Activated T-cell treated with anti-CD3 and anti-CD28 coated beads for 48 hours (primary cell): ENCODE results near the gene RPRD1A.
A peak's percentile ranks its signal among the peaks of the same experiment; 100 is the strongest.
"Not testable (repeated sequence)": the region's sequence is repeated elsewhere in the genome, so short reads cannot be mapped to it uniquely, and the experiment has no call there.

Experiments
- DNase-seq: peaks from one replicate; pipeline ENCODE4 v3.0.0-alpha.2; 2020; ENCODE audit warnings: low read depth

The RPRD1A gene, protein sequence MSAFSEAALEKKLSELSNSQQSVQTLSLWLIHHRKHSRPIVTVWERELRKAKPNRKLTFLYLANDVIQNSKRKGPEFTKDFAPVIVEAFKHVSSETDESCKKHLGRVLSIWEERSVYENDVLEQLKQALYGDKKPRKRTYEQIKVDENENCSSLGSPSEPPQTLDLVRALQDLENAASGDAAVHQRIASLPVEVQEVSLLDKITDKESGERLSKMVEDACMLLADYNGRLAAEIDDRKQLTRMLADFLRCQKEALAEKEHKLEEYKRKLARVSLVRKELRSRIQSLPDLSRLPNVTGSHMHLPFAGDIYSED

DNA sequence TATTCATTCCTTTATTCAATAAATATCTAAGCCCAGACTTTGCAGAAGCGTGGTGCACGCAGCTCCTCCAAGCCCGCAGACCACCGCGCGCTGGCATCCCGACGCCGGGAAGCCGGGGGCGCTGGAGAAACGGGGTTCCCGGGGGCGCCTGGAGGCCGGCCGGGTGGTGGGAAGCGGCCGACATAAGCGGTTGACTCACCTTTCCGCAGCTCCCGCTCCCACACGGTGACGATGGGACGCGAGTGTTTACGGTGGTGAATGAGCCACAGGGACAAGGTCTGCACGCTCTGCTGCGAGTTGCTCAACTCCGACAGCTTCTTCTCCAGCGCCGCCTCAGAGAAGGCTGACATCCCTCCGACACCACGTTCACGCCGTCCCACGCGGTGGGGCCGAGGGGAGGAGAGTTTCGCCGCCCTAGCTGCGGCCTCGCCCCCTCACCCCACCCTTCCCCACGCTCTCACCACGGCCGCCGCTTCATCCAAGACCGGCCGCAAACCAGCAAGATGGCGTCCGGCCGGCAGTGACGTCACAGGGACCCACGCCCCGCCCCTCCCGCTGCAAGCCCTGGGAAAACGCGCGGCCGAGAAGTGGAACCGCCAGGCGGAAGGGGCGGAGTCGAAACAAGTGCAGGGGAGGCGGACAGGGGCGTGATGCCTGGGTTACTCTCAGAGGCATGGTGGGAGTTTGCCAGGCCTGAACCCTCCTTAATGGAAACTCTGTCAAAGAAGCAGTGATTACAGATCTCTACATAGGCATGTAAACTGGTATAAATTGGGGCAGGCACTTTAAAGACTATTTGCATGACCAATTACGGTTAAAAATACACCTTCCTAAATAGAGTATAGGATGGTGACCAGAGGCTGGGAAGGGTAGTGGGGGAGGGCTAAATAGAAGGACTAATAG lies at the start of gene RPRD1A:
TSS of gene RPRD1A (minus strand) at position 505 of the 903 bp plus-strand sequence. CDS start at position 350, 155 bp downstream.
- peak; percentile 97 for DNase-seq

DNA sequence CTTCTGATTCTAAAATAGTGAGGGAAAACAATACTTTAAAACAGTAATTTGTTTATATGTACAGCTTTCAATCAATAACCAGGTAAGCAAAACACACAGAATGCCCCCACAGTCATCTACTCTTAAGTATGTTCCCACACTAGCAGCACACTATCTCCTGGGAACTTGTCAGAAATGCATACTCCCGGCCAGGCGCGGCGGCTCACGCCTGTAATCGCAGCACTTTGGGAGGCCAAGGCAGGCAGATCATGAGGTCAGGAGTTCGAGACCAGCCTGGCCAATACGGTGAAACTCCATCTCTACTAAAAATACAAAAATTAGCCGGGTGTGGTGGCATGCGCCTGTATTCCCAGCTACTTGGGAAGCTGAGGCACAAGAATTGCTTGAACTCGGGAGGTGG lies 49.4 kb upstream of the RPRD1A start:
- DNase-seq = not testable (repeated sequence)

DNA sequence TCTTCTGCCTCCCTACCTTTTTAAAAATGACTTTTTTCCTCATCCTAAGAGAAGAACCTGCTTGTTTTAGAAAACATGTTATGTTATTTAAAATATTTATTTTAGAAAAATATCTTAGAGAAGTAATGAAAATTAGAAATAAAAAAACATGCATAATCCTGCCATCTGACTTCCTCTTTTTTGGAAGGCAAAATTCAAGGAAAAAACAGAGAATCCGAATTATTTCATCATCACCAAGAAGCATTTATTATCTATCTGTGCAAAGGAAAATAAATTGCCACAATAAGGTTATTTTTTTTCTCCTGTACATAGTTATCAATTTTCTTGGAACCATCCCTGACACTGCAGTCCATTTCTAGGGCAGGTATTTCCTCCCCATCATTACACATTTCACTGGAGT lies 47.4 kb upstream of the RPRD1A start:
- DNase-seq = no peak

DNA sequence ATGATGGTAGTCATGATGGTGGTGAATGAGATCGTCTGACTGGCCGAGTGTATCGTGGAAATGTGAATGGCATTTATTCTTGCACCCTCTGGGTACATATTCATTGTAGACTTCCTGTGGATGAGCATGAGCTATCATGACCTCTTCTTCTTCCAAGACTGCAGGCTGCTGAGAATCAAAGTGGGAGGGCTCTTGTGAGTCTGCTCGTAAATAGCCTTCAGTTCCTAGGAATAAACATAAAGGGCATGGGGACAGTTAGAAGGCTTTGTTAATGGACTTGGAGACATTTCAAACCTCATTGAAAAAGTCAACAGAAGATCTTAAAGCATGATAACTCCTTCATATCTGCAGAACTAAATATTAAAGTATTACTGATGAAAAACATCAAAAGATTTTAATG lies 46.9 kb upstream of the RPRD1A start:
- no peak for DNase-seq

DNA sequence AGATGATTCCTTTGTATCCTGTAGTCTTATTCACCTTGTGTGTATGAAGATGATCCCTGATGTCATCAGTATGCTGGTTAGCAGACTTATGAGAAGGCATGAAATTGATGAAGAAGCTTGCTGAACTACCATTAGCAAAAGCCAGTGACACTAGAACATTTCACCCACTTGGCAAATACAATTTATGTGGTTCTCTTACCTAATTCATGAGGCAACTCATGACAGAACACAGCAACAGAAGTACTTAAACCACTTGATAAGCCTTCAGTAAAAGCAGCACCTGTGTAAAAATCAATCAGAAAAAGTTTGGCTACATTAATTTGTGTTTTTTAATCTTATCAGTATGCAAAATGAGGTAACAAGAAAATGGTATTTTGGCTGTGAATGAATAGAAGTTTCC lies 44.9 kb upstream of the RPRD1A start:
- no peak for DNase-seq

DNA sequence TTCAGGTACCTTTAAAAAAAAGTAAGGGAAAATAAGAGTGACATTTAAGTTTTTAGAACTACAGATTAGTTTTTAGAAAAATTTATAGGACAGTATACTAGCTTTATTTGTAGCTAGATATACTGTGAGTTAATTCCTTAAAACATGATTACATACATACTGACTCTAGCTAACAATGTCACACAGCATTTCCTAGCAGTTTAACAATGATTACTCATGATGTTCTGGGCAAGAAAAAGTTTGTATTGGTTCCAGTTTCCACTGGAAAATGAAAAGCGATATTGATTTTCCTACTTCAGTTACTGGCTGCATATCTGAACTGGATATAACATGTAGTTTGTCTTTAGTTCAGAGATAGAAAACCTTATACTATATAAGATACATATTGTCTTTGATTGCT lies 42.4 kb upstream of the RPRD1A start:
- no peak for DNase-seq

DNA sequence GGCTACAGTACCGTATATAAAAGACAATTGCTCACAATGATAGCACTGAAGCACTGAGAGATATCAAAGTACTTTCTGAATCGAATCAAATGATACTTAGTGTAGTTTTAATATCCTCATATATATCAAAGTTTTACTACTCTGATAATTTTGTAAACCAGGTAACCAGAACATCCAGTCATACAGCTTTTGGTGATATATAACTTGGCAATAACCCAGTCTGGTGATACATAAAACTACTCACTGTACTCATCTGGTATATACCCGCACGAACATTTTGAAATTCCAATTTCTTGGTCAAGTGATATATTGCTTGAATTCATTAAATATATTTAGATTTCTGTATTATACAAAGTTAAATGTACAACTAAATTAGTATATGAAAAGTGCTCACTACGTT lies 41.2 kb upstream of the RPRD1A start:
- DNase-seq = no peak

DNA sequence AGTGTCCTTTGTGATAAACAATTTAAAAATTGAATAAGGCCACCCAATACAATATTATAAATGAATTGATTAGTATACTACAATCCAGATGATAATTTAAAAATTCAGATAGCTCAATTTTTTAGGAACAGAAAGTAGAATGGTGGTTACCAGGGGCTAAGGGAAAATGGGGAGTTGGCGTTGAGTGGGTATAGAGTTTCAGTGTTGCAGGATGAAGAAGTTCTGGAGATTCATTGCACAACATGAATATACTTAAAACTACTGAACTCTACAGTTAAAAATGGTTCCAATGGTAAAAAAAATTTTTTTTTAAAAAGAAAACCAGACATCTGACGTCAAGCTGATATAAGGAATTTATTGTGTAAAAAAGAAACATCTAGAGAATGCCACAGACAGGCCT lies 40.8 kb upstream of the RPRD1A start:
- no peak for DNase-seq

DNA sequence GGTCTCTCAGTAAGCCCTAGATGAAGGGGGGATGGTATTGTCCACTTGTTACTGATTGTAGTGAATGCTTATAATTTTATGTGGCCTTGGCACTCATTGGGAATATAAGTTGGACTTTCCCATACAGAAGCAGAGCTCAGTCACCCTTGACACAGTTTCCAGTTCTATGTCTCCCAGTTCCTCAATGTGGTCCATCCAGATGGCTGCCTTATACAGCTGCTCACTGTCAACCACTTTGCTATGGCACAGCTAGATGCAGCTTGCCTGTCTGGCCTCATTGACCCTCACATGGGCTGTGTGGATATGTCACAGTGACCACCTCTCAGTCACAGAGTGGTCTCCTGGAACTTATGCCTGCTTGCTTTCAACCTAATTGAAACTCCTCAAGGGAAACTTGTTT lies 40.1 kb upstream of the RPRD1A start:
- DNase-seq = no peak

DNA sequence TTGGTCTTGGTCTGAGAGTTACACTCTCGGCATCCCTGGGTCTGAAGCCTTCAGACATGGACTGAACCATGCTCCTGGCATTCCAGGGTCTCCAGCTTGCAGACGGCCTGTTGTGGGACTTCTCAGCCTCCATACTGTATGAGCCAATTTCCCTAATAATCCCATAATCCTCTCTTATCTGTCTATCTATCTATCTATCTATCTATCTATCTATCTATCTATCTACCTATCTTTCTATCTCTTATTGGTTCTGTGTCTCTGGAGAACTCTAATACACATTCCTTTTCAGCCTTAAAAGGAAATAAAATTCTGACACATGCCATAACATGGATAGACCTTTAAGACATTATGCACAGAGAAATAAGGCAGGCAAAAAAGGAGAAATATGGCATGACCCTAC lies 37.4 kb upstream of the RPRD1A start:
- DNase-seq = no peak

DNA sequence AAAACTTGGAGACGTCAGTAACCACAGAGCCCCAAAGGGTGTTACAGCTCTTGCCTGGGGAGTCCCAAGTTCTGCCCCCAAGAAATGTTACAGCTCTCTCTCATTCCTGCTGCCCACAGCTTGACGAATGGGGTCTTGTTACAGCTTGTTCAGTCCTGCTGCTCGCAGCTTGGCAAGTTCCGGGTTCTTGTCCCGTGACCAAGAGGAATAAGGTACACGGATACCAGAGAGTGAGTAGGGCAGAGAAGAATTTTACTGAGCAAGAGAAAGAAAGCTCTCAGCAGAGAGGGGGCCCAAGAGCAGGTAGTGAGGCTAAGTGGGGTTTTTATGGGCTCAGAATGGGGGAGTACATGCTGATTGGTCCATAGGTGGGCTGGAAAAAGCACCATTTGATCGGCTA lies 34.6 kb upstream of the RPRD1A start:
- DNase-seq = no peak

DNA sequence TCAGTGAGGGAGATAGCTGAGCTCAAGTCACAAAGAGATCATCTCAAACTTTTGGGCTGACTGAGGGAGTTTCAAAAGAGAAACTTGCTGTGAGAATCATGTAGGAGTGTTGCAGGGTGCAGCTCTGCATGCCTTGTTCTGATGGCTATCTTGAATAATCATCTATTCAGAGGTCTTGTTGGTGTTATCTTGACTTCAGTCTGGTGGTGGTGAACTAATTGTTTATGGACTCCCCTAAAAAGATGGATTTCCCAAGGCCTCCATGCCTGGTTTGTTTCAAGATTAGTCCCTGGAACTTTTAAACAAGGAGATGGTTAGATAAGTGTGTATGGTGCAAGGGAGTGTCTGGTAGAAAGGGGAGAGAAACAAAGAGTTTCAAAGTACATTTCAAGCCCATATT lies 32.0 kb upstream of the RPRD1A start:
- no peak for DNase-seq

DNA sequence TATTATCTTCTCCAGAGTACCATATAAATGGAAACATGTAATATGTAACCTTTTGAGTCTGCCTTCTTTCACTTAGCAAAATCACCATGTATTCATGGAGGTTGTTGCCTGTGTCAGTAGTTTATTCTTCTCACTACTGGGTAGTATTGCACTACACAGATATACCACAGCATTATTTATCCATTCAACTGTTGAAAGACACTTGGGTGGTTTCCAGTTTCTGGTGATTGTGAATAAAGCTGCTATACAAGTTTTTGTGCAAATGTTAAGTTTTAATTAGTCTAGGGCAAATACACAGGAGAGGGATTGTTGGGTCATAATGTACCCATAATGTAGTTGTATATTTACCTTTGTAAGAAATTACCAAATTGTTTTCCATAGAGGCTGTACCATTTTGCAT lies 29.6 kb upstream of the RPRD1A start:
- no peak for DNase-seq

DNA sequence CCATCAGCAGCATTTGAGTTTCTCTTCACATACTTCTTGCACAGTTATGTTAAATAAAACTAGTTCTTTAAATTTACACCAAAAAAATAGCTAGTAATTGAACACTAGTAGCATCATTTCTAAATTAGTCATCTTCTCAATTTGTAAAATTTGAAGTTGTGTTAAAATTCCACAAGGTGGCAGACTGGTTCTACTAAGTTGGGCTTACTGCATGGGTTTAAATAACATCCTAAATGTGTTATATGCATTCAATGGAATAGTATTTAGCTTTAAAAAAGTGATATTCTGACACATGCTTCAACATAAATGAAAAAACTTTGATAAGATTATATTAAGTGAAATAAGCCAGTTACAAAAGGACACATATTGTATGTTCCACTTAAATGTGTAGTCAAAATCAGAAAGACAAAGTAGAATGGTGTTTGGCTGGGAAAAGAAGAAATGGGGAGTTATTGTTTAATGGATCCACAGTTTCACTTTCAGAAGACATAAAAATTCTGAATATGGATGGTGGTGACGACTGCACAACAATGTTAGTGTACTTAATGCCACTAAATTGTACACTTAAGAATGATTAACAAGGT lies 28.7 kb upstream of the RPRD1A start:
- no peak for DNase-seq

DNA sequence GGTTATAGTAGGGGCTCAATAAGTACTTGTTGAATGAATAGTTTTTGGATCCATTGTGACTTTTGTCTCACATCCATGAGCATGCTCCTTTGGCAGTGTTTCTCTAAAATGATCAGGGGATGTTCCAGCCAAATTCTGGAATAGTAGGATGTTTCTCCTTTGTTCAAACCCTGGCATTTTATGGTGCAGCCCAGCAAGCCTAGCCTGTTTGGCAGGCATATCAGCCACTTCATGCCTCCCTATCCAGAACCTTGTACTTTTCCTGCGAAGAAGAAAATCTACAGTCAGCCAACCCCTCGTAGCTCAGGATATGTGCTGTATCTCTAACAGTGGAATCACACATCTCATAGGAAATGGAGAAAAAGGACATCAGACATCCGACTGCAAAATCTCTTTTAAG lies 27.1 kb upstream of the RPRD1A start:
- DNase-seq = no peak

DNA sequence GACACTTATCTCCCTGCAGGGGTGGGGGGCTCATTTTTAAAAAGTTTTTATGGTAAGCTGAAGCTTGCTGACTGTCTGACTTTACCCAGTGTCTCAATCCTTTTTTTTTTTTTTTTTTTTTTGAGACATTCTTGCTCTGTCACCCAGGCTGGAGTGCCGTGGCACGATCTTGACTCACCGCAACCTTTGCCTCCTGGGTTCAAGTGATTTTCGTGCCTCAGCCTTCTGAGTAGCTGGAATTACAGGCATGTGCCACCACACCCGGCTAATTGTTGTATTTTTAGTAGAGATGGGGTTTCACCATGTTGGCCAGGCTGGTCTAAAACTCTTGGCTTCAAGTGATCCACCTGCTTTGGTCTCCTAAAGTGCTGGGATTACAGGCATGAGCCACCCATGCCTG lies 24.8 kb upstream of the RPRD1A start:
- not testable (repeated sequence) for DNase-seq

DNA sequence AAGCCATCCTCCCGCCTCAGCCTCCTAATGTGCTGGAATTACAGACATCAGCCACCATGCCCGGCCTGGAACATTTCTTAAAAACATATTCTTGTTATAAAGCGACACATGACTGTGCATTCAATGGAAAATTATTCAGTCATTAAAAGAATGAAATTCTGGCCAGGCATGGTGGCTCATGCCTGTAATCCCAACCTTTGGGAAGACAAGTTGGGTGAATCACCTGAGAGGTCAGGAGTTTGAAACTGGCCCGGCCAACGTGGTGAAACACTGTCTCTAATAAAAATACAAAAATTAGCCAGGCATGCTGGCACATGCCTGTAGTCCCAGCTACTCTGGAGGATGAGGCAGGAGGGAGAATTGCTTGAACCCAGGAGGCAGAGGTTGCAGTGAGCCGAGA lies 21.6 kb upstream of the RPRD1A start:
- no peak for DNase-seq

DNA sequence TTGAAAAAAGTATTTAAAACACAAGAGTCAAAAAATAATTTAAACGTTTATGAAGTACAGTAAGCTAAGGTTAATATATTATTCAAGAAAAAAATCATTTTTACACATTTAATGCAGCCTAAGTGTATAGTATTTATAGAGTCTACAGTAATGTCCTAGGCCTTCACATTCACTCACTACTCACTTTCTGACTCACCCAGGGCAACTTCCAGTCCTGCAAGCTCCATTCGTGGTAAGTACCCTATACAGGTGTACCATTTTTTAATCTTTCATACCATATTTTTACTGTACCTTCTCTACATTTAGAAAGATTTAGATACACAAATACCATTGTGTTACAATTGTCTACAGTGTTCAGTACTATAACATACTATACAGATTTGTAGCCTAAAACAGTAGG lies 20.9 kb upstream of the RPRD1A start:
- no peak for DNase-seq

DNA sequence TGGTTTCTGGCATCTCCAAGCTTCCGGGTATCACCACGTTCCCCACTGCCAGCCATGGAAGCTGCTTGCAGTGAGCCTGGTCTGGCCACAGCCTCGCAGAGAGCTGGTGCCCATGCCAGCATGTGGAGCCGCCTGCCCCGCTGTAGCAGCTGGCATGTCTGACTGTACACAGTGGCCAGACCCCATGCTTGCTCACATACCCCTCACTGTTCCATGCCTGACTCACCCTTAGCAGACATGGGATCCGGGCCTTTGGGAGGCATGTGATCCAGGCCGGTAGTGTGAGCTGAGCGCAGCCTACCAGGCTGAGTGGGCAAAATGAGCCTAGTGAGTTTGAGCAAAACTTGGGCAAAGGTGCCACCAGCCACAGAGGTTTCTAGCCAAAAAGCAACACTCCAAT lies 18.8 kb upstream of the RPRD1A start:
- DNase-seq = no peak

DNA sequence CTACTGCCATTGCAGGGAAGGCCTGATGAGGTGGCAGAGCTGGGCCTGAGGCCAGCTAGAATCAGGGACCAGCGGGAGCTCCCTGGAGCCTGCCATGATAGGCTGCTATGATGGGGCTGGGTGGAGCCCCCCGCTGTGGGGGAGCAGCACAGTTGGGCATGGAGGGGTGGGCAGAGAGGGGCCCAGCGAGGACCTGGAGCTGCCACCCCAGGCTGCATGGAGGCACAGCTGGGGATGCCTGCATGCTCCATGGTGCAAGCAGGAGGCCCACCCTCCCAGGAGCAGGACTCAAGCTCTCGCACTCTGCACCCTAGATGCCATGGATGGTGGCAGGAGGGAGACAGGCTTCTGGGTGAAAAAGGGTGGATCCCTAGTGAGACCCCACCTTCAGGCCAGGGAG lies 17.8 kb upstream of the RPRD1A start:
- no peak for DNase-seq

DNA sequence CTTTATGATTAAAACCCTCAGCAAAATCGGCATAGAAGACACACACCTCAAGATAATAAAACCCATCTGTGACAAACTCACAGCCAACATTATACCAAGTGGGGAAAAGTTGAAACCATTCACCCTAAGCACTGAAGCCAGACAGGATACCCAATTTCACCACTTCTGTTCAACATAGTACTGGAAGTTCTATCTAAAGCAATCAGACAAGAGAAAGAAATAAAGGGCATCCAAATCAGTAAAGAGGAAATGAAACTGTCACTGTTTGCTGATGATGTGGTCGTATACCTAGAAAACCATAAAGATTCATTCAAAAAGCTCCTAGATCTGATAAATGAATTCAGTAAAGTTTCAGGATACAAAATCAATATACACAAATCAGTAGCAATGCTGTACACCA lies 16.4 kb upstream of the RPRD1A start:
- DNase-seq = no peak

DNA sequence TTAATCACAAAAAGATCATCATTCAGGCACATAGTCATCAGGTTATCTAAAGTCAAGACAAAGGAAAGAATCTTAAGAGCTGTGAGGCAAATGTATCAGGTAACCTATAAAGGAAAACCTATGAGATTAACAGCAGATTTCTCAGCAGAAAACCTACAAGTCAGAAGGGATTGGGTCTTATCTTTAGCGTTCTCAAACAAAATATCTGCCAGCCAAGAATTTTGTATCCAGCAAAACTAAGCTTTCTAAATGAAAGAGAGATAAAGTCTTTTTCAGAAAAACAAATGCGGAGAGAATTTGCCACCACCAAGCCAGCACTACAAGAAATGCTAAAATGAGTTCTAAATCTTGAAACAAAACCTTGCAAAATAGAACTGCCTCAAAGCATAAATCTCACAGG lies 13.8 kb upstream of the RPRD1A start:
- DNase-seq = not testable (repeated sequence)
